ENCODE data around the gene VOPP1. TPM values are rescaled to one million over a fixed set of nuclear protein-coding genes. Genes with fewer than 3 reads are reported as not detected.
A peak's percentile ranks its signal among the peaks of the same experiment; 100 is the strongest.

Gene VOPP1
- total RNA-seq, 1 experiment from 2014 or later: 63.9 TPM

DNA sequence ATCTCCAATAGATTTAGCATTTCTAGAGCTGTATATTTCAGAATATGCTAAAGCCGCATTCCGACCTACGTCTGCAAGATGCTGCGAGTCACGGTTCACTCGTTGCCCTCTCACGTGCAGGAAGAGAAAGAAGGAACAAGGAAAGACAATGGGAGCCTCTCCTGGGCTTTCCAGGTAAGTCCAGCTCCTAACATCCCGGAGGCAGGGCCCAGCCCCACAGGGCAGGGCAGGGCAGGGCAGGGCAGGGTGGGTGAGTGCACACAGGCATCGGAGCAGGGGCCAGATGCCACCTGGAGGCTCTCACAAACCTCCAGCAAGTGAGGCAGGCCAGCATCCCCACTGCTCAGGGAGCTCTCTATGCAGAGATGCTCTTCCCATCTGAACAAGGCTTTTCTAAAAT is 50.8 kb downstream of the VOPP1 start:
- peak; percentile 52 for ATAC-seq
- no peak for DNase-seq (ENCODE audit: low spot score)
- Mint-ChIP-seq H3K4me3 (no peak overlapping the region), H3K27me3 (ENCODE audit: low read depth) (no peaks in the 10 kb centered on the region), H3K4me1 (peaks cover 63% of the 10 kb centered on the region), H3K27ac (no peak overlapping the region), H3K9me3 (no peaks in the 10 kb centered on the region), H3K36me3 (peaks cover 19% of the 10 kb centered on the region)
- ChIA-PET POLR2A (interaction anchor here (0.5 kb wide), 1 partner anchor 447 kb away, joined by 4 read pairs; no protein-coding TSS in a partner anchor), CTCF (interaction anchor here (0.6 to 1.2 kb wide), 8 partner anchors 15 to 88 kb away, joined by 3 to 5 read pairs (median 3); no protein-coding TSS in a partner anchor)
- TF ChIP-seq, protein P1, sequence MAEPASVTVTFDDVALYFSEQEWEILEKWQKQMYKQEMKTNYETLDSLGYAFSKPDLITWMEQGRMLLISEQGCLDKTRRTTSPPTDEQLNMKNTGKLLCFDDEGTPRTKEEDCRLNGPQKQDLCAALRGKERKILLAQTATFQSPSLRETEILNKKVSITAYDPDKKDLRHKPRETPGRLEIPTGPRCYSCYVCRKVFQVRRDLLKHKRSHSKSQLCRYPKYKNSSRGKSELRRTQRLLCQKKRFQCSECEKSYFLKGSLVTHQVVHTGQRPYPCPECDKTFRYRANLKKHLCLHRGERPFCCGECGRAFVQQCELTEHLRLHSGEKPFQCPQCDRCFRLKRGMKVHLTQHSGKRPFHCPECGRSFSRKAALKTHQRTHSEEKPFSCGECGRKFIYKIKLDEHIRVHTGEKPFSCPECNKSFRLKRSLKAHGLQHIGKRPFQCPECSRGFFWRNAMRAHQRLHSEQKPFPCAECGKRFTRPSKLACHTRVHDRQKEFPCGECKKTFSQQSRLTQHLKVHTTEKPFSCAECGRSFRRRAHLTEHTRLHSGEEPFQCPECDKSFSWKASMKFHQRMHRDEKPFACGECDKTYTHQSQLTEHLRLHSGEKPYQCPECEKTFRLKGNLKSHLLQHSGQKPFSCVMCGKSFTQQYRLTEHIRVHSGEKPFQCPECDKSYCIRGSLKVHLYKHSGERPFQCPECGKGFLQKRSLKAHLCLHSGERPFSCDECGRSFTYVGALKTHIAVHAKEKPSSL (CRISPR knock-in tag; conservative IDR thresholded peaks at IDR 0.05): no peak
- TF ChIP-seq TCF7 (CRISPR knock-in tag; IDR thresholded peaks at IDR 0.05; ENCODE audit: low read depth) (no peak), FOXJ3 (CRISPR knock-in tag; IDR thresholded peaks at IDR 0.05; ENCODE audit: borderline replicate concordance) (no peak), ZNF232 (CRISPR knock-in tag; IDR thresholded peaks at IDR 0.05) (no peak), MXD4 (CRISPR knock-in tag; IDR thresholded peaks at IDR 0.05; ENCODE audit: borderline replicate concordance) (no peak), NR2C2 (CRISPR knock-in tag; IDR thresholded peaks at IDR 0.05) (no peak), TEAD1 (CRISPR knock-in tag; IDR thresholded peaks at IDR 0.05) (no peak), CREB1 (CRISPR knock-in tag; IDR thresholded peaks at IDR 0.05) (no peak)
- TF ChIP-seq, protein P2, sequence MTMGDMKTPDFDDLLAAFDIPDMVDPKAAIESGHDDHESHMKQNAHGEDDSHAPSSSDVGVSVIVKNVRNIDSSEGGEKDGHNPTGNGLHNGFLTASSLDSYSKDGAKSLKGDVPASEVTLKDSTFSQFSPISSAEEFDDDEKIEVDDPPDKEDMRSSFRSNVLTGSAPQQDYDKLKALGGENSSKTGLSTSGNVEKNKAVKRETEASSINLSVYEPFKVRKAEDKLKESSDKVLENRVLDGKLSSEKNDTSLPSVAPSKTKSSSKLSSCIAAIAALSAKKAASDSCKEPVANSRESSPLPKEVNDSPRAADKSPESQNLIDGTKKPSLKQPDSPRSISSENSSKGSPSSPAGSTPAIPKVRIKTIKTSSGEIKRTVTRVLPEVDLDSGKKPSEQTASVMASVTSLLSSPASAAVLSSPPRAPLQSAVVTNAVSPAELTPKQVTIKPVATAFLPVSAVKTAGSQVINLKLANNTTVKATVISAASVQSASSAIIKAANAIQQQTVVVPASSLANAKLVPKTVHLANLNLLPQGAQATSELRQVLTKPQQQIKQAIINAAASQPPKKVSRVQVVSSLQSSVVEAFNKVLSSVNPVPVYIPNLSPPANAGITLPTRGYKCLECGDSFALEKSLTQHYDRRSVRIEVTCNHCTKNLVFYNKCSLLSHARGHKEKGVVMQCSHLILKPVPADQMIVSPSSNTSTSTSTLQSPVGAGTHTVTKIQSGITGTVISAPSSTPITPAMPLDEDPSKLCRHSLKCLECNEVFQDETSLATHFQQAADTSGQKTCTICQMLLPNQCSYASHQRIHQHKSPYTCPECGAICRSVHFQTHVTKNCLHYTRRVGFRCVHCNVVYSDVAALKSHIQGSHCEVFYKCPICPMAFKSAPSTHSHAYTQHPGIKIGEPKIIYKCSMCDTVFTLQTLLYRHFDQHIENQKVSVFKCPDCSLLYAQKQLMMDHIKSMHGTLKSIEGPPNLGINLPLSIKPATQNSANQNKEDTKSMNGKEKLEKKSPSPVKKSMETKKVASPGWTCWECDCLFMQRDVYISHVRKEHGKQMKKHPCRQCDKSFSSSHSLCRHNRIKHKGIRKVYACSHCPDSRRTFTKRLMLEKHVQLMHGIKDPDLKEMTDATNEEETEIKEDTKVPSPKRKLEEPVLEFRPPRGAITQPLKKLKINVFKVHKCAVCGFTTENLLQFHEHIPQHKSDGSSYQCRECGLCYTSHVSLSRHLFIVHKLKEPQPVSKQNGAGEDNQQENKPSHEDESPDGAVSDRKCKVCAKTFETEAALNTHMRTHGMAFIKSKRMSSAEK (CRISPR knock-in tag; IDR thresholded peaks at IDR 0.05; ENCODE audit: borderline replicate concordance): no peak
- TF ChIP-seq, protein P3, sequence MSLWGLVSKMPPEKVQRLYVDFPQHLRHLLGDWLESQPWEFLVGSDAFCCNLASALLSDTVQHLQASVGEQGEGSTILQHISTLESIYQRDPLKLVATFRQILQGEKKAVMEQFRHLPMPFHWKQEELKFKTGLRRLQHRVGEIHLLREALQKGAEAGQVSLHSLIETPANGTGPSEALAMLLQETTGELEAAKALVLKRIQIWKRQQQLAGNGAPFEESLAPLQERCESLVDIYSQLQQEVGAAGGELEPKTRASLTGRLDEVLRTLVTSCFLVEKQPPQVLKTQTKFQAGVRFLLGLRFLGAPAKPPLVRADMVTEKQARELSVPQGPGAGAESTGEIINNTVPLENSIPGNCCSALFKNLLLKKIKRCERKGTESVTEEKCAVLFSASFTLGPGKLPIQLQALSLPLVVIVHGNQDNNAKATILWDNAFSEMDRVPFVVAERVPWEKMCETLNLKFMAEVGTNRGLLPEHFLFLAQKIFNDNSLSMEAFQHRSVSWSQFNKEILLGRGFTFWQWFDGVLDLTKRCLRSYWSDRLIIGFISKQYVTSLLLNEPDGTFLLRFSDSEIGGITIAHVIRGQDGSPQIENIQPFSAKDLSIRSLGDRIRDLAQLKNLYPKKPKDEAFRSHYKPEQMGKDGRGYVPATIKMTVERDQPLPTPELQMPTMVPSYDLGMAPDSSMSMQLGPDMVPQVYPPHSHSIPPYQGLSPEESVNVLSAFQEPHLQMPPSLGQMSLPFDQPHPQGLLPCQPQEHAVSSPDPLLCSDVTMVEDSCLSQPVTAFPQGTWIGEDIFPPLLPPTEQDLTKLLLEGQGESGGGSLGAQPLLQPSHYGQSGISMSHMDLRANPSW (CRISPR knock-in tag; conservative IDR thresholded peaks at IDR 0.05; ENCODE audit: low read depth): no peak
- TF ChIP-seq, protein P4, sequence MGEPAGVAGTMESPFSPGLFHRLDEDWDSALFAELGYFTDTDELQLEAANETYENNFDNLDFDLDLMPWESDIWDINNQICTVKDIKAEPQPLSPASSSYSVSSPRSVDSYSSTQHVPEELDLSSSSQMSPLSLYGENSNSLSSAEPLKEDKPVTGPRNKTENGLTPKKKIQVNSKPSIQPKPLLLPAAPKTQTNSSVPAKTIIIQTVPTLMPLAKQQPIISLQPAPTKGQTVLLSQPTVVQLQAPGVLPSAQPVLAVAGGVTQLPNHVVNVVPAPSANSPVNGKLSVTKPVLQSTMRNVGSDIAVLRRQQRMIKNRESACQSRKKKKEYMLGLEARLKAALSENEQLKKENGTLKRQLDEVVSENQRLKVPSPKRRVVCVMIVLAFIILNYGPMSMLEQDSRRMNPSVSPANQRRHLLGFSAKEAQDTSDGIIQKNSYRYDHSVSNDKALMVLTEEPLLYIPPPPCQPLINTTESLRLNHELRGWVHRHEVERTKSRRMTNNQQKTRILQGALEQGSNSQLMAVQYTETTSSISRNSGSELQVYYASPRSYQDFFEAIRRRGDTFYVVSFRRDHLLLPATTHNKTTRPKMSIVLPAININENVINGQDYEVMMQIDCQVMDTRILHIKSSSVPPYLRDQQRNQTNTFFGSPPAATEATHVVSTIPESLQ (CRISPR knock-in tag; IDR thresholded peaks at IDR 0.05): no peak
- TF ChIP-seq, protein P5, sequence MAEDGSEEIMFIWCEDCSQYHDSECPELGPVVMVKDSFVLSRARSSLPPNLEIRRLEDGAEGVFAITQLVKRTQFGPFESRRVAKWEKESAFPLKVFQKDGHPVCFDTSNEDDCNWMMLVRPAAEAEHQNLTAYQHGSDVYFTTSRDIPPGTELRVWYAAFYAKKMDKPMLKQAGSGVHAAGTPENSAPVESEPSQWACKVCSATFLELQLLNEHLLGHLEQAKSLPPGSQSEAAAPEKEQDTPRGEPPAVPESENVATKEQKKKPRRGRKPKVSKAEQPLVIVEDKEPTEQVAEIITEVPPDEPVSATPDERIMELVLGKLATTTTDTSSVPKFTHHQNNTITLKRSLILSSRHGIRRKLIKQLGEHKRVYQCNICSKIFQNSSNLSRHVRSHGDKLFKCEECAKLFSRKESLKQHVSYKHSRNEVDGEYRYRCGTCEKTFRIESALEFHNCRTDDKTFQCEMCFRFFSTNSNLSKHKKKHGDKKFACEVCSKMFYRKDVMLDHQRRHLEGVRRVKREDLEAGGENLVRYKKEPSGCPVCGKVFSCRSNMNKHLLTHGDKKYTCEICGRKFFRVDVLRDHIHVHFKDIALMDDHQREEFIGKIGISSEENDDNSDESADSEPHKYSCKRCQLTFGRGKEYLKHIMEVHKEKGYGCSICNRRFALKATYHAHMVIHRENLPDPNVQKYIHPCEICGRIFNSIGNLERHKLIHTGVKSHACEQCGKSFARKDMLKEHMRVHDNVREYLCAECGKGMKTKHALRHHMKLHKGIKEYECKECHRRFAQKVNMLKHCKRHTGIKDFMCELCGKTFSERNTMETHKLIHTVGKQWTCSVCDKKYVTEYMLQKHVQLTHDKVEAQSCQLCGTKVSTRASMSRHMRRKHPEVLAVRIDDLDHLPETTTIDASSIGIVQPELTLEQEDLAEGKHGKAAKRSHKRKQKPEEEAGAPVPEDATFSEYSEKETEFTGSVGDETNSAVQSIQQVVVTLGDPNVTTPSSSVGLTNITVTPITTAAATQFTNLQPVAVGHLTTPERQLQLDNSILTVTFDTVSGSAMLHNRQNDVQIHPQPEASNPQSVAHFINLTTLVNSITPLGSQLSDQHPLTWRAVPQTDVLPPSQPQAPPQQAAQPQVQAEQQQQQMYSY (CRISPR knock-in tag; IDR thresholded peaks at IDR 0.05): no peak
- TF ChIP-seq, protein P6, sequence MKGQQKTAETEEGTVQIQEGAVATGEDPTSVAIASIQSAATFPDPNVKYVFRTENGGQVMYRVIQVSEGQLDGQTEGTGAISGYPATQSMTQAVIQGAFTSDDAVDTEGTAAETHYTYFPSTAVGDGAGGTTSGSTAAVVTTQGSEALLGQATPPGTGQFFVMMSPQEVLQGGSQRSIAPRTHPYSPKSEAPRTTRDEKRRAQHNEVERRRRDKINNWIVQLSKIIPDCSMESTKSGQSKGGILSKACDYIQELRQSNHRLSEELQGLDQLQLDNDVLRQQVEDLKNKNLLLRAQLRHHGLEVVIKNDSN (CRISPR knock-in tag; IDR thresholded peaks at IDR 0.05): no peak
- TF ChIP-seq, protein P7, sequence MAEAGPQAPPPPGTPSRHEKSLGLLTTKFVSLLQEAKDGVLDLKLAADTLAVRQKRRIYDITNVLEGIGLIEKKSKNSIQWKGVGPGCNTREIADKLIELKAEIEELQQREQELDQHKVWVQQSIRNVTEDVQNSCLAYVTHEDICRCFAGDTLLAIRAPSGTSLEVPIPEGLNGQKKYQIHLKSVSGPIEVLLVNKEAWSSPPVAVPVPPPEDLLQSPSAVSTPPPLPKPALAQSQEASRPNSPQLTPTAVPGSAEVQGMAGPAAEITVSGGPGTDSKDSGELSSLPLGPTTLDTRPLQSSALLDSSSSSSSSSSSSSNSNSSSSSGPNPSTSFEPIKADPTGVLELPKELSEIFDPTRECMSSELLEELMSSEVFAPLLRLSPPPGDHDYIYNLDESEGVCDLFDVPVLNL (CRISPR knock-in tag; IDR thresholded peaks at IDR 0.05; ENCODE audit: borderline replicate concordance, low read depth): no peak
- TF ChIP-seq, protein P8, sequence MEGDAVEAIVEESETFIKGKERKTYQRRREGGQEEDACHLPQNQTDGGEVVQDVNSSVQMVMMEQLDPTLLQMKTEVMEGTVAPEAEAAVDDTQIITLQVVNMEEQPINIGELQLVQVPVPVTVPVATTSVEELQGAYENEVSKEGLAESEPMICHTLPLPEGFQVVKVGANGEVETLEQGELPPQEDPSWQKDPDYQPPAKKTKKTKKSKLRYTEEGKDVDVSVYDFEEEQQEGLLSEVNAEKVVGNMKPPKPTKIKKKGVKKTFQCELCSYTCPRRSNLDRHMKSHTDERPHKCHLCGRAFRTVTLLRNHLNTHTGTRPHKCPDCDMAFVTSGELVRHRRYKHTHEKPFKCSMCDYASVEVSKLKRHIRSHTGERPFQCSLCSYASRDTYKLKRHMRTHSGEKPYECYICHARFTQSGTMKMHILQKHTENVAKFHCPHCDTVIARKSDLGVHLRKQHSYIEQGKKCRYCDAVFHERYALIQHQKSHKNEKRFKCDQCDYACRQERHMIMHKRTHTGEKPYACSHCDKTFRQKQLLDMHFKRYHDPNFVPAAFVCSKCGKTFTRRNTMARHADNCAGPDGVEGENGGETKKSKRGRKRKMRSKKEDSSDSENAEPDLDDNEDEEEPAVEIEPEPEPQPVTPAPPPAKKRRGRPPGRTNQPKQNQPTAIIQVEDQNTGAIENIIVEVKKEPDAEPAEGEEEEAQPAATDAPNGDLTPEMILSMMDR (IDR thresholded peaks at IDR 0.05): no peak
- TF ChIP-seq, protein P9, sequence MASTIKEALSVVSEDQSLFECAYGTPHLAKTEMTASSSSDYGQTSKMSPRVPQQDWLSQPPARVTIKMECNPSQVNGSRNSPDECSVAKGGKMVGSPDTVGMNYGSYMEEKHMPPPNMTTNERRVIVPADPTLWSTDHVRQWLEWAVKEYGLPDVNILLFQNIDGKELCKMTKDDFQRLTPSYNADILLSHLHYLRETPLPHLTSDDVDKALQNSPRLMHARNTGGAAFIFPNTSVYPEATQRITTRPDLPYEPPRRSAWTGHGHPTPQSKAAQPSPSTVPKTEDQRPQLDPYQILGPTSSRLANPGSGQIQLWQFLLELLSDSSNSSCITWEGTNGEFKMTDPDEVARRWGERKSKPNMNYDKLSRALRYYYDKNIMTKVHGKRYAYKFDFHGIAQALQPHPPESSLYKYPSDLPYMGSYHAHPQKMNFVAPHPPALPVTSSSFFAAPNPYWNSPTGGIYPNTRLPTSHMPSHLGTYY (CRISPR knock-in tag; IDR thresholded peaks at IDR 0.05): no peak

Measured in WTC11 (cell line).